Activated CD4-positive, CD25-positive, alpha-beta regulatory T cell treated with anti-CD3 and anti-CD28 coated beads, Interleukin-2, amount 50 U/mL, for 16 hours (primary cell): ENCODE measurements around the gene MKNK2.

ENCODE experiments used
- DNase-seq: peaks from one replicate; pipeline ENCODE4 v3.0.0-alpha.2; 2020; ENCODE audit warnings: low read depth, low spot score

The MKNK2 gene

DNA sequence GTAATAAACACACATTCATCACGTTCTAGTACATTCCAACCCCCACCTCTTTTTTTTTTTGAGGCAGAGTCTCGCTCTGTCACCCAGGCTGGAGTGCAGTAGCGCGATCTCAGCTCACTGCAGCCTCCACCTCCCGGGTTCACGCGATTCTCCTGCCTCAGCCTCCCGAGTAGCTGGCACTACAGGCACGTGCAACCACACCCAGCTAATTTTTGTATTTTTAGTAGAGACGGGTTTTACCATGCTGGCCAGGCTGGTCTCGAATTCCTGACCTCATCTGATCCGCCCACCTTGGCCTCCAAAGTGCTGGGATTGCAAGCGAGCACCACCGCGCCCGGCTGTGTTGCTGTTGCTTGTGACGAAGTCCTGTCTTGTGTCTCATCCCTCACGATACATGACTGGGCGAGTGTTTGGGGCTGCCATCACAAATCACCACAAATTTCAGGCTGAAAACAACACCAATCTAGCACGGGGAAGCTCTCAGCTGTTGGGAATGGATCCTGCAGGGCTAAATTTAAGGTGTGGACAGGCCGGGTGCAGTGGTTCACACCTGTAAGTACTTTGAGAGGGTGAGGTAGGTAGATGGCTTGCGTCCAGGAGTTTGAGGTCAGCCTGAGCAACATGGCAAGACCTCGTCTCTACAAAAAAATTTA is 29.4 kb upstream of the MKNK2 start:
- no peak for DNase-seq

DNA sequence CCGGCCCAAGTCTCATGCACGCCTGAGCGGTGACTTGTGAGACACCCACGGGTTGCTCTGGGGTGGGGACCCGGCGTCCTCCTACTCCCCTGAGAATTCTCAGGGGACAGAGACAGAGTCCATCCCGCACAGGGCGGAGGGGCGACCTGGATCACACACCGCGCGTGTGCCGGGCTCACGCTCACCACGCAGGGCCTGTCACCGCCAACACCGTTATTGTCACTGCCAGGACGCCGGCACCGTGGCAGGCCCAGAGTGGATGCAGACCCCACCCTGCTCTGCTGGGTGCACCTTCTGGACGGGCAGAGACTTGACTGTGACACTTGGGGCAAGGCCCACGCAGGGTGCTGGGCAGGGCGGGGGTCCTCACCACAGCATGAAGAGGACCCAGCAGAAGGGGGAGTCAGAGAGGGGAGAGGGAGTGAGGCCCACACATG is 28.8 kb upstream of the MKNK2 start:
- DNase-seq = no peak

DNA sequence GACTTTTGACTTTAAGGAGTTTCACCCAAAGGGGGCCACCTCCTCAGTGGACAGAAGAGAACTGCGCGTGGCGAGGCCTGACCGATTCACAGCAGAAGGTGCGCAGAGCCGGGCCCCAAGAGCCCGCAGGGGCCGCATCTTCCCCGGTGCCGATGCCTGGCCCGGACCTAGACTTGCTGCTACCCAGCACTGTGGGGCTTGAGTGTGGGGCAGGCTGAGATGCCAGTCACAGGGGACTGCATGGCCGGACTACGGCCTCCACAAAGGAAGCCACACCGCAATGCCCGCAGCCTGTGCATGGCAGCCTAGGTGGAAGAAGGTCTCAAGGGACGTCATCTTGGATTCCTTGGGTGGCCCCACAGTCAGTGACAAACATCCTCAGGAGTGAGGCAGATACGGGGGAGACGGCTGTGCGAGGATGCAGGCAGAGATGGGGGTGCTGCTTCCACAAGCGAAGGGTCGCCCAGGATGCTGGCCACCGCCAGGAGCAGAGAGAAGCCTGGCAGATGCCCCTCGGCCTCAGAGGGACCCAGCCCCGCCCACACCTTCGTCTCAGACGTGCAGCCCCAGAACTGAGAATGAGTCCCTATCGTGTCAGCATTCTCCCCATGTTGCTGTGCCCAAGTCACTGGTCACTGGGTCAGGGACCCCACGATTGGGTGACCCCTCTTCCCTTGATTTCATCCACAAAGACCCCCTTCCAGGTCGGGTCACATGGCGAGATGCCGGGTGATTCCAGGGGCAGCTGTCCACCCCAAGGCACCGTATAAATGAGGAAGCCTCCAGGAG is 28.2 kb upstream of the MKNK2 start:
- DNase-seq = no peak

DNA sequence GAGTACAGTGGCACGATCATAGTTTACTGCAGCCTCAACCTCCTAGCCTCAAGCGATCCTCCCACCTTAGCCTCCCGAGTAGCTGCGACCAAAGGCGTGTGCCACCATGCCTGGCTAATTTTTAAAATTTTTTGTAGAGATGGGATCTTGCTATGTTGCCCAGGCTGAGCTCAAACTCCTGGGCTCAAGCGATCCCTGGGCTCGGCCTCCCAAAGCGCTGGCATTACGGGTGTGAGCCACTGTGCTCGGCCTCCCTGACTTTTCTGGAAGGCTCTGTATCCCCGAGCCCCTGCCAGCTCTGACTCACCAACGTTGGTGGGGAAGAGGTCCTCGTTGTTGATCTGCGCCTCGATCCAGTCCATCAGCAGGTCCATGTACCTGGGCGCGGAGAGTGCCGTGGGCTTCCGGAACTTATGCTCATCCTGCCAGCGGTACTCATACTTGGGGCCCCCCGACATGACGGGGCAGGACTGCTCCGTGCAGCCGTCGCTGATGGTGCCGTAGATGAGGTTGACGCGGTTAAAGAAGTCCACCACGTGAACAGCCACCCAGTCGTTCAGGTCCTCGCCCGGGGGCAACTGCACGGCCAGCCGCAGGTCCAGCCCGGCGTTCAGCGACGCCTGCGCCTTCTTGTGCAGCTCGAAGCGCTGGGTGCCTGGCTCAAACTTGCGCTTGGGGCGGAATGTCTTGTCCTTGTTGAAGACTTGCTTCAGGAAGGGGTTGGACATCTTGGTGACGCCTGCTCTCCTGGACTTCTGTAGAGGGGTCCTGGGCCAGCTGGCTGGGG is 27.0 kb upstream of the MKNK2 start:
- no peak for DNase-seq

DNA sequence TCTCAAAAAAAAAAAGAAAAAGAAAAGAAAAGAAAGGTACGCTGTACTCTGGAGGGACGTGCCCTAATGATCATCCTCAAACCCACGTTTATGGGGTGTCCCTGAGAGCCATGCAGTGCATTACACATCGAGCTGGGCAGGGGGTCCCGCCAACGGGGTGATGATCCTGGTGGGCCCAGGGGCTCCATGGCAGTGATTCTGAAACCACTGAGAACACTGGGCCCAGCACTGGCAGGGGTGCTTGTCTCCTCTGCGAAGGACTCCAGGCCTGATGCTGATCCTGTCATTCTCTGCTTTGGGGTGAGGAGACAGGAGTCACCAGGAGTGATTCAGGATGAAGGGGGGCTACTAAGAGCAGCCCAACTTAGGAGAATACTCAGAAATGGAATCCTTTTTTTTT is 26.4 kb upstream of the MKNK2 start:
- no peak for DNase-seq

DNA sequence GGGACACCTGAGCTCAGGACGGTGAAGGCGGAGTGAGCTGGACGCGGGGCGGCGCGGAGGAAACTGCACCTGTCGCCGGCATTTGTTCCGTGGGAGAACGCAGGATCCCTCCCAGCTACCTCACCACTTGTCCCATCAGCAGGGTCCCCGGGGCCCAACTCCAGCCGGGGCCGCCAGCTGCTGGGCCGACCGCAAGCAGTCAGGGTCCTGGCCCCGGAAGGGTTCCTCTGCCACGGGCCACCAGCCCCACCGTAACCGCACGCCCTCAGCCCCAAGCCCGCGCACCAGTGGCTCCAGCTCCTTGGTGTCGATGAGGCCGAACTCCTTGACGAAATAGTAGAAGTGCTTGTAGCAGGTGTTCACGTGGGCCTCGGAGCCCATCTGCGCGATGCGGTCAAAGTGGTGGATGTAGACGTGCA is 25.5 kb upstream of the MKNK2 start:
- no peak for DNase-seq

DNA sequence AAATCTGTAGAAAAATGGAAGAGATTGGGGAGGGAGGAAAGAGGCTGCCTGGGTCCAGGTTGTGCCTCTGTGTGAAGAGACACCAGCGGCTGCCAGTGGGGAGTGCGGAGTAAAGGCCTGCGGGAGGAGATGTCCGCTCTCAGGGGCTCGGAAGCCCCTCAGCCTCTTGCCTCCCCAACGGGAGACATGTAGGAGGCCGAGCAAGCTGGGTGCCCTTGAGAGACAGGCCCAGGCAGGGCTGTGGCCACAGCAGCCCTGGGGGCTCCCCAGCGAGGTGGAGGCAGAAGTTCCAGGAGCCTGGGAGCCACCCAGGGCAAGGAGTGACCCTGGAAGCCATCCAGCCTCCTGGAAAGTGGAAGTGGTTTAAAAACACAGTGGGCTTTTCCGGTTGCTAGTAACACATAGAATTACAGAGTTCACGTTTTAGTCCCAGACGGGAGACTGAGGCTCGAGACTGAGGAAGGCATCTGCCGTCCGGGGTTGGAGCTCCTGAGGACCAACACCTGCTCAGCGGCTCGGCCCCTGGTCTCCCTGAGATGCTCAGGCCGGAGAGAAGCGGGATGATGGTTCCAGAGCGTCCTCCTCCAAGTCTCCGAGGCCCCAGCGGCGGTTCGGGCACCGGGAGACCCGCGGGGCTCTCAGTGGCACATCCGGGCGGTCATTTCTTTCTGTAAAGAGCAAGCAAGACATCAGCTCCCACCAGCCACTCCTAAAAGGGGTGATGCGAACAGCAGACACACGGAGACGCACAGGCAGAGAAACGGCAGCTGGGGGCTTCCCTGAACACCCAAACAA is 21.9 kb upstream of the MKNK2 start:
- no peak for DNase-seq

DNA sequence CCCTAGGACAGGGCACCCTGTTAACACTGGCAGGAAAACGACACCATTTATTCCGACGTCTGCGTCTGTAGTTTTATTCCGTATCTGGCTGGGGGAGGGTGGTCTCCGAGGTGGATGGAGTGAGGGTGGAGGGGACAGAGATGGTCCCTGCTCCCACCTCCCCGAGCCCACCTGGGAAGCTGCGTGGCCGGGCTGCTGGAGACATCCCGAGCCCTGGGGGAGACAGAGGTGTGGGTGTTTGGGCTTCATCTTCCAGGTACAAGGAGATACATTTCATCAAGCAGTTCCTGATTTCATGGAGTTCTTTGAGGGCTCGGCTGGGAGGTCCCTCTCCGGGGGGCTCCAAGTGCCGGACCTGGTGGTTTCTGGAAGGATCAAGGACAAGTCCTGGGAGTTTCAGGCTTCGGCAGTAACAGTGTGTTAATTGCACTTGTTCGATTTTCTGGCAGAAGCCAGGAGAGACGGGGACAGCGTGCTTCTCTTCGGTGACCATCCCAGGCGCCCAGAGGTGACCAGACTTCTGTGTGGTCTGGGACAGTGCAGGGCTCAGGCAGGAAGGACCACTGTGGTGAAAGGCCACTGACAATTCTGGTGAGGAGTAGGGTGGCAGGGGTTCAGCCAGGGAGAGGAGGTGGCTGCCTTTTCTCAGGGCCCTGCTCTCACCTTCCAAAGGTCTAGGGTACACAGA is 20.1 kb upstream of the MKNK2 start:
- DNase-seq = no peak

DNA sequence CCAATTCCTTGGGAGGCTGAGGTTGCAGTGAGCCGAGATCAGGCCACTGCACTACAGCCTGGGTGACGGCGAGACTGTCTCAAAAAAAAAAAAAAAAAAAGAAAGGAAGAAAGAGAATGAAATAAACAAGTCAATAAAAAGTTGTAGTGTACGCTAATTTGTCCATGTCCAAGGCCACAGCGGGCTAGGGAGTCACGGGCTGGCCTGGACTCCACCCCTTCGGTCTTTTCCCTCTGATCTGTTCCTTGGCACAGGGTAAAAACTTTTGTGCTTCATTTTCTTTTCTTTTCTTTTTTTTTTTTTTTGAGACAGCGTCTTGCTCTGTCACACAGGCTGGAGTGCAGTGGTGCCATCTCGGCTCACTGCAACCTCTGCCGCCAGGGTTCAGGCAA is 19.4 kb upstream of the MKNK2 start:
- DNase-seq = no peak

DNA sequence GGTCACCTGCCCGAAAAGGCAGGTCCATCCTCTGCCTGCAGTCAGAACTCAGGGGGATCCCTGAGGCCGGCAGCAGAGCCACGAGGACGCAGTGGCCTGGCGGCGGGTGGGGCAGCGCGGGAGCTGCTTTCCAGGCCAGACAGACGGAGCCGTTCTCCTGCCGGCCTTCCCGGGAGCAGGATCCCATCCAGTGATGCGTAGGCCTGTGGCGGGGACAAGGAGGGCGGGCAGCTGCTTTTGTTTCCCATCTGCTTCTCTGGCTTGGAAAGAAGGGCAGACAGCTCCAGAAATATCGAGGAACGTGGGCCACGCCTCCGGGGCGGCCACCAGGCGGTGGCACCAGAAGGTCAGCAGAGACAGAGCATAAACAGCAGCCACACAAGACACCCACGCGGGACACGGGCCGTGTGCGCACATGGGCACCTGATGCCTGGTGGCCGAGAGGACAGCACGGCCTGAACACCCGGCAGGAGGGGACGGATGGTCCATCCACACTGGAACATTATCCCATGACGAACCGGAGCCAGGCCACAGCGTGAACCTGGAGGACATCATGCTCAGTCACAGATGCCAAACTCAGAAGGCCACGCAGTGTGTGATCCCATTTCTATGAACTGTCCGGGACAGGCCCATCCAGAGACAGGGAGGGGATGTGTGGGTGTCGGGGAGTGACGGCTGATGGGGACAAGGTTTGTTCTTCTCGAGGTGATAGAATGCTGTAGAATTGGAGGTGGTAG is 13.9 kb upstream of the MKNK2 start:
- no peak for DNase-seq

DNA sequence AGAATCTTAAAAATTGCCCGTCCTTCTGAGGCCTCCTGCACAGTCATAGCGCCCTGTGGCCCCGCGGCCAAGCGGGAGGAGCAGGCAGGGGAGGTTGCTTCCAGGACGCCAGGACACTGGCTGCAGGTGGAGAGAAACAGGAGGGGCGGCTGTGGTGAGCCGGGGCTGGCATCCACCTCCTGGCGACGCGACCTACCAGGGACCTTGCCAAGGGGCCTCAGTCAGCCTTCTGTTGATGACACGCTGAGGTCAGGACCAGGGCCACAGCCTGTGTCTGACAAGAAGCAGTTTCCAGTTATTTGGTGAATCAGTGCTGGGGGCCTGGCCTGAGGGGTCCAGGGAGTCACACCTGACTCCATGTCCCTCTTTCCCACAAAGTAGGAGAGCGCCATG is 13.3 kb upstream of the MKNK2 start:
- no peak for DNase-seq

DNA sequence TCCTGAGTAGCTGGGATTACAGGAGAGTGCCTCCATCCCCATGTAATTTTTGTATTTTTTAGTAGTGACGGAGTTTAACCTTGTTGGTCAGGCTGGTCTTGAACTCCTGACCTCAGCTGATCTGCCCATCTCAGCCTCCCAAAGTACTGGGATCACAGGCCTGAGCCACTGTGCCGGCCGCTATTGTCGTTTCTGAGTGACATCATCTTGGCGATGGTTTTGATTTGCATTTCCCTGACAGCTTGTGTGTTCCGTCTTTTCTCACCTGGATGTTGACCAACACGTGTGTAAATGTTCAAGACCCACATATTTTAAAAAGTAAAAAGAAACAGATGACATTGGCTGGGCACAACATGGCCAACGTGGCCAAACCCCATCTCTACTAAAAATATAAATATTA is 12.8 kb upstream of the MKNK2 start:
- DNase-seq = no peak

DNA sequence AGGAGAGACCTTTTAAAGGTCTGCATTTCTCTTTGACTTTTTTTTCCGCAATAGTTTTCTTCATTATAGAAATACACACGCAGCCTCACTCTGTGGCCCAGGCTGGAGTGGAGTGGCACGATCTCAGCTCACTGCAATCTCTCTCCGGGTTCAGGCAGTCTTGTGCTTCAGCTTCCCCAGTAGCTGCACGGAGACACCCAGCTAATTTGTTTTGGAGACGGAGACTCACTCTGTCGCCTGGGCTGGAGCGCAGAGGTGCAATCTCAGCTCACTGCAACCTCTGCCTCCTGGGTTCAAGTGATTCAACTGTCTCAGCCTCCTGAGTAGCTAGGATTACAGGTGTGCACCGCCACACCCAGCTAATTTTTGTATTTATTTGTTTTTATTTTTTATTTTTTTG is 11.7 kb upstream of the MKNK2 start:
- DNase-seq = no peak

DNA sequence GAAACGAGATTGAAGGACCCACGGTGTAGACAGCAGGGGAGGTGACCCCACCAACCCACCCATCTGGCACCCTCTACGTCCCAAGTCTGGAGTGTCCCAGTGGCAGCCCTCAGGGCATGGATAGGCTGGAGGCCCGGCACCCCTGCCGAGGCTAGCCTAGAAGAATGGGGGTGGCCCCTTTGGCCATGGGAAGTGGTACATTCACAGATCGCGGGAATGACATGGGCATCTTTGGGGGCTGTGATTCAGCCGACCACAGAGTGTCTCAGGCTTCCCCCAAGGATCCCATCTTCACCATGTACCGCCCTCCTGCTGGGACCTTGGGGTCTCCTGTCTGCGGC is 11.3 kb upstream of the MKNK2 start:
- no peak for DNase-seq

DNA sequence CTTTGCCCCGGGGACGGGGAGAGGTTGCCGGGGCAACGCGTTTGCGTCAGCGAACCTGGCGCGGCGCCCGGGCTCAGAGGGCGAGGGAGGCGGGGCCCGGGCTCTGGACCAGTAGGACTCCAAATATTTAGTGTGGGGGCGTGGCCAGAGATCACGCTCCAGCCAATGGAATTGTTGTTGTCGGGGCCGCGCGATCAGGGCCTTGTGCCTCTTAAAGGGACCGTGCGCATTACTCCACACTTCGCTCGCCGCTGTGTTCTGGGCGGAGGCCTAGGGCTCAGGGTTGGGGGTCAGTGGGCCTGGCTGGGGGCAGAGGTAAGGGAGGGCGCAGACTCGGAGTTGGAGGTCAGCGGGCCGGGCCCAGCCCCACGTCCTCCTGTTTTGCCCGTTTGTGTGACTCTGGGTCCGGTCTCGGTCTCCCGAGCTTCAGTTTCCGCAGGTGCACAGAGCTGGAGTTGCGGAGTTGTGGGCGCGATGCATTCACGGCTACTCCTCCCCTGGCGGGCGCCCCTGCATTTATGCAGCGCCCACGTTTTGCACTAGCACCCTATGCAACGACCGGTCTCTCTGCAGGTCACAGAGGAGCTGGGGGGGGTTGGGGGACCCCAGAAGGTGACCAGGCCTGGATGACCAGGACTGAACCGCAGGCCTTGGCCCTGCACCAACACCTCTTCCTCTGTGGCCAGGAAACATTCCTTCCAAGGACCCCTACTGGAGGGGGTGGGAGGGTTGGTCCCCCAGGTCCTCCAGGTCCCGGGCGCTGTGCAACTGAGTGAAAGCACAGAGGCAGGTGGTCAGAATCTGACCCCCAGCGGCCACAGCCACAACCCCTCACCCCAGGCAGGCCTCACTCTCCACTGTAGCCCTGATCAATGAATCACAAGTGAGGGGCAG is 10.7 kb upstream of the MKNK2 start:
- peak; percentile 97 for DNase-seq

DNA sequence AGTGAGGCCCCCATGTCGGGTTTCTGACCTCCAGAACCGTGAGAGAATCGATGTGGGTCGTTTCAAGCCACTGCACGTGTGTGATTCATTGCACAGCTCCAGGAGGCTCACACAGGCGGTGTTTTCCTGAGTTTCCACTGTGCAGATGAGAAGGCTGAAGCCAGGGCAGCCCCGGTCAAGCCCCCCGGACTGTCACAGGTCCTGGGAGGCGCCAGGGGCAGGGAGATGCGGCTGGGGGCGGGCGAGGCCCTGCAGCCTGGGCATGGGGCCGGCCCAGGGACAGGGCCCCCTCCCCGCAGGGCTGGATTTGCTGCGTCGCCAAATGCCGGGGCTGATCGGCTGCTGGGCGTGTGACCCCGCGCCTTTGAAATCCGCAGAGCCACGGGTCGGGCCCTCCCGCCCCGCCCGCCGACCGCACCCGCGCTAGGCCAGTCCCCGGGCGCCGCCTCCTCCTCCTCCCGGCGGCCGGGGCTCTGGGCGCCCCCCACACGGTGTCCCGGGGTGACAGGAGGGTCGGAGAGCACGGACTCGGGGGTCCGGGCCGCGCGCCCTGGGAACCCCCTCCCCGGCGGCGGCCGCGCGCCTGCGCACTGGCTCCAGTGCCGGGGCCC is 9.9 kb upstream of the MKNK2 start:
- no peak for DNase-seq

DNA sequence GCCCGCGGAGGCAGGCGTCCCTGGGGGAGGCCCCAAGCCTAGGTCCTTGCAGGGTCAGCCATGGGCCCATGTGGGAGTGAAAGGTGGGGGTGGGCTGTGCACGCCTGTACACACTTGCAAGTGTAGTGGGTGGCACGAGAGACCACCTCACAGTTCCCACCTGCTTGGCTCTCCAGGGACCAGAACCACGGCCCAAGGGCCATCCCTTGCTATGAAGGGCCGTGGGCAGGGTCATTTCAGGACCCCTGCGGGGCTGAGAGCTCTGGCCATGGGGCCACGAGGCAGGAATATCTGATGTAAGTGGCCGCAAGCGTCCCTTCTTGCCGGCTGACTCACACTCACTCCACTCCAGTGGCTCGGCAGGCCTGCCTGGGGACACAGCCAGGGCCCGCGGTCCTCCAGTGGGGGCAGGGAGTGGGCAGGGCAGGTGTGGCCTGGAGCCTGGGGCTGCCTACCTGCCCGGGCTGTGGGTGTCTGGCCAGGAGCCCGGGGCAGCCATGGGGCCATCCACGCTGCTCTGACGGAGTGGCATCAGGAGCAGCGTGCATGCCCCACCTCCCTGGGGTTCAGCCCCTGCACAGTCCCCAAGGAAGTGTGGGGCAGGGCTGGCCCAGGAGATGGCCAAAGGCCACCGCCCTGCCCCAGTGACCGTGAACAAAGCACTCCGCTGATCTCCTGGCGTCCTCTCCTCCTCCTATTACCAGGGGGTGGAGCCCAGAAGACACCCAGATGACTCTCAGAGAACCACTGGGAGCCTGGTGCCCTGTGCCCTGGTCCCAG is 8.6 kb upstream of the MKNK2 start:
- DNase-seq = no peak
